Pancreas (tissue), 10 donors: Measurements from ENCODE around the gene MMS19. TPM values are rescaled to one million over a fixed set of nuclear protein-coding genes. Genes with fewer than 3 reads are reported as not detected.

Source experiments
- ATAC-seq, 4 donors: fragments of 200-7000 bp; cut with Tn5 transposase; one replicate each; pipeline versions ENCODE4 v1.8.0 to v1.9.1; 2020; ENCODE audit warnings: mild to moderate bottlenecking in 4 of 4, moderate library complexity in 4 of 4
- DNase-seq, 6 donors: peaks; one replicate each; pipeline ENCODE4 v3.0.0-alpha.2; 2020
- FAIRE-seq: peaks from 2 replicates; lab custom pipeline; 2012; peaks lifted over from hg19 to GRCh38; lab: Jason Lieb, UNC
- H3K27ac ChIP-seq, 4 donors: fragments of 200-600 bp; sonication (generic); 1 replicate in 3 of 4; 2 replicates in 1 of 4; pipeline versions ENCODE4 v1.5.0 to v1.8.0; 2020
- H3K27me3 ChIP-seq, 4 donors: fragments of 200-600 bp; one replicate each; pipeline ENCODE4 v1.8.0; 2021
- H3K36me3 ChIP-seq, 3 donors: fragments of 200-600 bp; sonication (generic) in 1 of 3; one replicate each; pipeline versions ENCODE4 v1.5.0 to v1.8.0; 2020 to 2021
- H3K4me1 ChIP-seq, 3 donors: fragments of 200-600 bp; one replicate each; pipeline ENCODE4 v1.8.0; 2021
- H3K4me3 ChIP-seq, 4 donors: fragments of 200-600 bp; sonication (generic) in 2 of 4; one replicate each; pipeline versions ENCODE4 v1.5.0 to v1.8.0; 2020 to 2021
- H3K9me3 ChIP-seq, 4 donors: fragments of 200-600 bp; one replicate each; pipeline ENCODE4 v1.8.0; 2021
- CTCF ChIP-seq, 4 donors: fragments of 200-600 bp; sonication (generic) in 3 of 4; IDR thresholded peaks; one replicate each; pipeline versions ENCODE4 v1.5.0 to v1.8.0; 2021; ENCODE audit warnings: antibody characterized with exemption in 4 of 4
- WGBS, 2 donors: extraction: QIAGEN DNeasy Blood & Tissue Kit; methylation state at CpG; one replicate each; pipeline ENCODE4 v1.1.7; 2013; 5-methylcytosine and 5-hydroxymethylcytosine counted together
- intact Hi-C, 3 donors: fragments of 100-400 bp; cut with DNase I; formaldehyde crosslinking; loops; one replicate each; pipeline versions ENCODE4 v1.11.1 to v1.14.2; 2022
- polyA plus RNA-seq, 2 donors: library from polyadenylated mRNA; stranded (reverse); fragments of 200-250 nt; gene quantifications; one replicate each; pipeline ENCODE4 v1.2.3, GENCODE V29; 2013
- total RNA-seq, 6 donors: library from RNA; stranded (reverse); fragmentation: NEBNext Ultra II Directional in 4 of 6; extraction: Animal tissue kit (Norgen Biotek cat#: 25700) in 4 of 6; gene quantifications; one replicate each; pipeline versions ENCODE4 v1.2.1 to v1.2.4, GENCODE V29; 2021 to 2023
- donor health status: healthy with polysubstance abuse.
- donor health status: DM: no; HTN: no; CAD: no; lungs with moderate emphysema.
- donor health status: DM: no; HTN: no; CAD: no.
- donor health status: control.
- donor health status: control.
- donor health status: Bipolar disorder and iron deficiency.
- donor health status: DM: yes; HTN: yes; CAD: no.
- donor health status: DM: no; HTN: no; CAD: no.
- donor health status: DM: no; HTN: no; CAD: no.
- donor health status: DM: yes; HTN: yes; CAD: no.

MMS19 gene
- total and polyA plus RNA-seq, 8 donors: 18.0 to 65.7 (median 24.6) TPM

- Histone ChIP-seq H3K36me3 (peaks cover 0 to 3% (median 0%) of the 10 kb centered on the region in 3 donors), H3K4me3 (peak overlapping the region; percentile 57 to 98 (median 85)), H3K27ac (no peak overlapping the region), H3K4me1 (peaks cover 4 to 23% (median 15%) of the 10 kb centered on the region in 3 donors), H3K27me3 (no peaks in the 10 kb centered on the region), H3K9me3 (no peaks in the 10 kb centered on the region)
- no peak for FAIRE-seq
- DNase-seq: no peak
- 0% methylated on average over 13 of the region's 13 CpGs for WGBS, 2 donors
- intact Hi-C loops: no loop called here
- no peak for TF ChIP-seq CTCF (IDR thresholded peaks at IDR 0.05)
- peak; percentile 1 to 2 (median 2) for ATAC-seq
Measured at GRCh38 chr10:97445357-97445721, 52.9 kb downstream of the MMS19 start.

- Histone ChIP-seq H3K9me3 (no peaks in the 10 kb centered on the region), H3K4me3 (no peak overlapping the region), H3K36me3 (peaks cover 0 to 4% (median 3%) of the 10 kb centered on the region in 3 donors), H3K4me1 (peaks cover 4 to 23% (median 15%) of the 10 kb centered on the region in 3 donors), H3K27ac (no peak overlapping the region), H3K27me3 (no peaks in the 10 kb centered on the region)
- FAIRE-seq: no peak
- WGBS, 2 donors: 90 to 94% methylated on average over 1 of the region's 1 CpG
- no peak for TF ChIP-seq CTCF (IDR thresholded peaks at IDR 0.05)
- DNase-seq: no peak
- intact Hi-C loops: no loop called here
- no peak for ATAC-seq
Measured at GRCh38 chr10:97444212-97444611, 54.0 kb downstream of the MMS19 start.

GRCh38 chr10:97442277-97442676 lies 55.9 kb downstream of the MMS19 start:
- Histone ChIP-seq H3K4me3 (no peak overlapping the region), H3K27ac (no peak overlapping the region), H3K27me3 (no peaks in the 10 kb centered on the region), H3K36me3 (peaks cover 0 to 17% (median 3%) of the 10 kb centered on the region in 3 donors), H3K9me3 (no peaks in the 10 kb centered on the region), H3K4me1 (peaks cover 1 to 15% (median 4%) of the 10 kb centered on the region in 3 donors)
- FAIRE-seq: no peak
- 92 to 97% methylated on average over 1 of the region's 1 CpG for WGBS, 2 donors
- TF ChIP-seq CTCF (IDR thresholded peaks at IDR 0.05): no peak
- no peak for ATAC-seq
- no peak for DNase-seq
- intact Hi-C loops: no loop called here

- FAIRE-seq: no peak
- Histone ChIP-seq H3K4me1 (no peaks in the 10 kb centered on the region), H3K36me3 (peaks cover 5 to 64% (median 21%) of the 10 kb centered on the region in 3 donors), H3K27me3 (no peaks in the 10 kb centered on the region), H3K4me3 (no peak overlapping the region), H3K9me3 (no peaks in the 10 kb centered on the region), H3K27ac (no peak overlapping the region)
- TF ChIP-seq CTCF (IDR thresholded peaks at IDR 0.05): no peak
- DNase-seq: no peak
- no peak for ATAC-seq
- intact Hi-C loops: no loop called here
- WGBS, 2 donors: 84 to 91% methylated on average over 6 of the region's 6 CpGs
Measured at GRCh38 chr10:97435211-97435610, 63.0 kb downstream of the MMS19 start.

GRCh38 chr10:97434557-97434956 lies 63.7 kb downstream of the MMS19 start:
- FAIRE-seq: no peak
- WGBS, 2 donors: 84 to 92% methylated on average over 1 of the region's 1 CpG
- ATAC-seq: no peak
- peaks cover 5 to 64% (median 21%) of the 10 kb centered on the region in 3 donors for H3K36me3 ChIP-seq
- intact Hi-C loops: no loop called here
- H3K27me3 ChIP-seq: no peaks in the 10 kb centered on the region
- TF ChIP-seq CTCF (IDR thresholded peaks at IDR 0.05): no peak
- no peak for DNase-seq
- H3K4me1 ChIP-seq: no peaks in the 10 kb centered on the region
- H3K27ac ChIP-seq: no peak overlapping the region
- no peak overlapping the region for H3K4me3 ChIP-seq
- H3K9me3 ChIP-seq: no peaks in the 10 kb centered on the region
